ENCODE data around the gene NTF3.
"Not testable (repeated sequence)": the region's sequence is repeated elsewhere in the genome, so short reads cannot be mapped to it uniquely, and the experiment has no call there.

Gene NTF3

GRCh38 chr12:5525783-5526367, 94.0 kb downstream of the NTF3 start:
- DNase-seq (ENCODE audit: low read depth in 2 of 2, low spot score in 1 of 2): no peak

GRCh38 chr12:5533368-5533767, 101.5 kb downstream of the NTF3 start:
- DNase-seq (ENCODE audit: low read depth in 2 of 2, low spot score in 1 of 2): no peak

- no peak for DNase-seq (ENCODE audit: low read depth in 2 of 2, low spot score in 1 of 2)
Measured at GRCh38 chr12:5534426-5535199, 102.7 kb downstream of the NTF3 start.

GRCh38 chr12:5535541-5535940, 103.6 kb downstream of the NTF3 start:
- no peak for DNase-seq (ENCODE audit: low read depth in 2 of 2, low spot score in 1 of 2)

GRCh38 chr12:5537026-5537615, 105.2 kb downstream of the NTF3 start:
- DNase-seq (ENCODE audit: low read depth in 2 of 2, low spot score in 1 of 2): not testable (repeated sequence)

GRCh38 chr12:5537771-5538170, 105.9 kb downstream of the NTF3 start:
- no peak for DNase-seq (ENCODE audit: low read depth in 2 of 2, low spot score in 1 of 2)
